Measurements from ENCODE around the gene AOPEP. TPM values are rescaled to one million over a fixed set of nuclear protein-coding genes. Genes with fewer than 3 reads are reported as not detected.

Gene AOPEP
- total RNA-seq, 1 experiment from 2014 or later: 14.4 TPM

- Mint-ChIP-seq H3K27ac (no peak overlapping the region), H3K27me3 (ENCODE audit: low read depth) (no peaks in the 10 kb centered on the region), H3K4me1 (peaks cover 20% of the 10 kb centered on the region), H3K36me3 (no peaks in the 10 kb centered on the region), H3K4me3 (no peak overlapping the region), H3K9me3 (no peaks in the 10 kb centered on the region)
- POLR2A ChIA-PET: no interaction called here
- CTCF ChIA-PET: interaction anchor here (1.9 kb wide), 2 partner anchors 10 to 18 kb away, joined by 6 to 8 read pairs; no protein-coding TSS in a partner anchor
- no peak for ATAC-seq
- no peak for DNase-seq (ENCODE audit: low spot score)
- no peak for TF ChIP-seq ETV6 (CRISPR knock-in tag; IDR thresholded peaks at IDR 0.05)
- TF ChIP-seq NR3C1 (CRISPR knock-in tag; conservative IDR thresholded peaks at IDR 0.05; ENCODE audit: low read depth): no peak
- no peak for TF ChIP-seq ELF4 (CRISPR knock-in tag; IDR thresholded peaks at IDR 0.05; ENCODE audit: low read depth)
These were observed 336.1 kb downstream of the AOPEP start for GRCh38 chr9:95062596-95063065.

GRCh38 chr9:95063300-95063699 is 336.8 kb downstream of the AOPEP start:
- Mint-ChIP-seq H3K4me3 (no peak overlapping the region), H3K4me1 (peaks cover 20% of the 10 kb centered on the region), H3K36me3 (no peaks in the 10 kb centered on the region), H3K27ac (peak overlapping the region; percentile 53), H3K27me3 (ENCODE audit: low read depth) (no peaks in the 10 kb centered on the region), H3K9me3 (no peaks in the 10 kb centered on the region)
- no peak for TF ChIP-seq ATF2 (CRISPR knock-in tag; IDR thresholded peaks at IDR 0.05; ENCODE audit: borderline replicate concordance, low read depth)
- no peak for TF ChIP-seq ZMAT4 (CRISPR knock-in tag; IDR thresholded peaks at IDR 0.05)
- no peak for TF ChIP-seq ESRRA (CRISPR knock-in tag; IDR thresholded peaks at IDR 0.05; ENCODE audit: borderline replicate concordance)
- TF ChIP-seq ZNF281 (CRISPR knock-in tag; IDR thresholded peaks at IDR 0.05): no peak
- no peak for TF ChIP-seq ZNF671 (CRISPR knock-in tag; IDR thresholded peaks at IDR 0.05)
- TF ChIP-seq EMX1 (CRISPR knock-in tag; IDR thresholded peaks at IDR 0.05): no peak
- TF ChIP-seq IRF2 (CRISPR knock-in tag; IDR thresholded peaks at IDR 0.05; ENCODE audit: borderline replicate concordance, low read depth): no peak
- TF ChIP-seq CREM (CRISPR knock-in tag; IDR thresholded peaks at IDR 0.05): no peak
- TF ChIP-seq HMGA2 (CRISPR knock-in tag; IDR thresholded peaks at IDR 0.05): no peak
- DNase-seq (ENCODE audit: low spot score): no peak
- ATAC-seq: no peak; the same call in 1 of the 2 replicates
- POLR2A ChIA-PET: no interaction called here
- CTCF ChIA-PET: interaction anchor here (1.9 kb wide), 1 partner anchor 18 kb away, joined by 8 read pairs; no protein-coding TSS in a partner anchor

DNA sequence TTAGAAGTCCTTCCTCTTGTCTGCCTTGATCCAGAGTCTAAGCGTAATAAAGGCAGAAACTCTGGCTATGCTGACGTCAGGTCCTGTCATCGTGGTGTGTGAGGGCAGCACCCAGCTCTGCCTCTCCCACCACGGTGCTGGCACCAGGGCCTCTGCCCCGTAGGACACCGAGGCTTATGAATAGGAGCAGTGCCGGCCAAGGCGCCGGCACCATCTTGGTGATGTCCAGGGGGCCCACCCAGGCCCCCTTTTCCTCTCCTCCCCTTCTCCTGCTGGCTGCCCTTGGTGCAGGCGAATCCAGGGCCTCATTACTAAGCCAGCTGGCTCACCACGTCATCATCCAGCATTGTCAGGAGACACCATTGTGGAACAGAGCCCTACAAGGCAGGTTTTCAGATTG is 338.7 kb downstream of the AOPEP start:
- Mint-ChIP-seq H3K36me3 (no peaks in the 10 kb centered on the region), H3K27me3 (ENCODE audit: low read depth) (no peaks in the 10 kb centered on the region)
- POLR2A ChIA-PET: no interaction called here

DNA sequence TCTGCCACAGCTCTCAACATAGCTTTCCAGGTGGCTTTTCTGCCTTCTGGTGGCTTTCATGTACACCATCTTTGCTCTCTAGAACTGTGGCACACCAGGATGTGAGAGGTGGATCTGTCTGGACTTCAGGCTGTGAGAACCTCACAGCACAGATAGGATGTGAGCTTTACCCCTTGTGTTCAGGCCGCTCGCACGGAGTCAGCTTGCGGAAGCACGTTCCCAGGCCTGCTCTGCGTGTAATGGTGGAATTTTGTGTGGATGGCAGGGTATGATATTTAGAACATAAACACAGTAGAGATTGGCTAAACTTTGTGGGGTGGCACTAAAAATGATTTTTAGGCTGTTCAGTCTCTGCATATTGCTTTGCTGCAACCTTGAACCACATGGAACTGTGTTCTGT is 340.6 kb downstream of the AOPEP start:
- peaks cover 35% of the 10 kb centered on the region for H3K4me1 Mint-ChIP-seq
- H3K27me3 Mint-ChIP-seq (ENCODE audit: low read depth): no peaks in the 10 kb centered on the region
- H3K9me3 Mint-ChIP-seq: no peaks in the 10 kb centered on the region
- H3K27ac Mint-ChIP-seq: peak overlapping the region; percentile 50; the same call in 1 of the 2 replicates
- ChIA-PET CTCF (interaction anchor here (1.8 kb wide), 1 partner anchor 61 kb away, joined by 9 read pairs; no protein-coding TSS in a partner anchor), POLR2A (no interaction called here)
- H3K4me3 Mint-ChIP-seq: no peak overlapping the region
- no peak for ATAC-seq
- no peak for DNase-seq (ENCODE audit: low spot score)
- no peaks in the 10 kb centered on the region for H3K36me3 Mint-ChIP-seq
- TF ChIP-seq TEAD1 (CRISPR knock-in tag; IDR thresholded peaks at IDR 0.05) (no peak), GABPB1 (CRISPR knock-in tag; IDR thresholded peaks at IDR 0.05) (no peak), PREB (CRISPR knock-in tag; IDR thresholded peaks at IDR 0.05; ENCODE audit: borderline replicate concordance) (no peak), E2F5 (CRISPR knock-in tag; IDR thresholded peaks at IDR 0.05) (no peak), ATF1 (CRISPR knock-in tag; IDR thresholded peaks at IDR 0.05) (no peak), E2F4 (CRISPR knock-in tag; IDR thresholded peaks at IDR 0.05; ENCODE audit: borderline replicate concordance, low read depth) (no peak), MYBL2 (CRISPR knock-in tag; IDR thresholded peaks at IDR 0.05) (no peak)
- TF ChIP-seq, protein P1, sequence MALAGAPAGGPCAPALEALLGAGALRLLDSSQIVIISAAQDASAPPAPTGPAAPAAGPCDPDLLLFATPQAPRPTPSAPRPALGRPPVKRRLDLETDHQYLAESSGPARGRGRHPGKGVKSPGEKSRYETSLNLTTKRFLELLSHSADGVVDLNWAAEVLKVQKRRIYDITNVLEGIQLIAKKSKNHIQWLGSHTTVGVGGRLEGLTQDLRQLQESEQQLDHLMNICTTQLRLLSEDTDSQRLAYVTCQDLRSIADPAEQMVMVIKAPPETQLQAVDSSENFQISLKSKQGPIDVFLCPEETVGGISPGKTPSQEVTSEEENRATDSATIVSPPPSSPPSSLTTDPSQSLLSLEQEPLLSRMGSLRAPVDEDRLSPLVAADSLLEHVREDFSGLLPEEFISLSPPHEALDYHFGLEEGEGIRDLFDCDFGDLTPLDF (CRISPR knock-in tag; IDR thresholded peaks at IDR 0.05): no peak

More for the DNA sequence above, 338.7 kb downstream of the AOPEP start:
- no peak overlapping the region for H3K4me3 Mint-ChIP-seq
- CTCF ChIA-PET: interaction anchor here (1.3 to 1.4 kb wide), 2 partner anchors 27 to 66 kb away, joined by 4 to 5 read pairs; no protein-coding TSS in a partner anchor
- H3K9me3 Mint-ChIP-seq: no peaks in the 10 kb centered on the region
- H3K4me1 Mint-ChIP-seq: peaks cover 36% of the 10 kb centered on the region
- no peak for ATAC-seq
- no peak for TF ChIP-seq SP1 (CRISPR knock-in tag; conservative IDR thresholded peaks at IDR 0.05)
- no peak for TF ChIP-seq TEAD4 (CRISPR knock-in tag; IDR thresholded peaks at IDR 0.05)
- TF ChIP-seq ATF1 (CRISPR knock-in tag; IDR thresholded peaks at IDR 0.05): no peak
- H3K27ac Mint-ChIP-seq: no peak overlapping the region
- DNase-seq (ENCODE audit: low spot score): no peak

Measured in WTC11 (cell line).